Activated naive CD8-positive, alpha-beta T cell treated with anti-CD3 and anti-CD28 coated beads, Interleukin-2, amount 50 U/mL, for 24 hours (primary cell): ENCODE results near the gene RELN.

Source experiments
- ATAC-seq: fragments of 150-1000 bp; cut with Tn5 transposase; one replicate; pipeline ENCODE4 v1.10.0; 2021
- DNase-seq: peaks from one replicate; pipeline ENCODE4 v3.0.0; 2021
- H3K27ac Mint-ChIP-seq: one replicate; pipeline ENCODE4 v1.8.0; 2021; ENCODE audit warnings: mild to moderate bottlenecking, mixed read lengths
- H3K27me3 Mint-ChIP-seq: one replicate; pipeline ENCODE4 v1.8.0; 2021; ENCODE audit warnings: mixed read lengths
- H3K36me3 Mint-ChIP-seq: one replicate; pipeline ENCODE4 v1.8.0; 2021; ENCODE audit warnings: low read depth, mixed read lengths
- H3K4me1 Mint-ChIP-seq: one replicate; pipeline ENCODE4 v1.8.0; 2021; ENCODE audit warnings: mixed read lengths
- H3K4me3 Mint-ChIP-seq: one replicate; pipeline ENCODE4 v1.8.0; 2021; ENCODE audit warnings: mild to moderate bottlenecking, moderate library complexity, mixed read lengths
- H3K9me3 Mint-ChIP-seq: one replicate; pipeline ENCODE4 v1.8.0; 2021; ENCODE audit warnings: mixed read lengths

Gene RELN

GRCh38 chr7:103879411-103879810 lies 110.0 kb downstream of the RELN start:
- Mint-ChIP-seq H3K4me1 (no peaks in the 10 kb centered on the region), H3K36me3 (no peaks in the 10 kb centered on the region), H3K4me3 (no peak overlapping the region), H3K27me3 (peaks cover 2% of the 10 kb centered on the region), H3K9me3 (peaks cover 8% of the 10 kb centered on the region), H3K27ac (no peak overlapping the region)
- DNase-seq (no peak), ATAC-seq (no peak)

GRCh38 chr7:103877565-103877964 lies 111.9 kb downstream of the RELN start:
- H3K27me3 Mint-ChIP-seq, result no peaks in the 10 kb centered on the region

GRCh38 chr7:103875718-103876117 lies 113.7 kb downstream of the RELN start:
- no peak overlapping the region for H3K27ac Mint-ChIP-seq
- no peak for ATAC-seq
- no peaks in the 10 kb centered on the region for H3K36me3 Mint-ChIP-seq
- H3K4me1 Mint-ChIP-seq, result no peaks in the 10 kb centered on the region
- no peak overlapping the region for H3K4me3 Mint-ChIP-seq
- H3K9me3 Mint-ChIP-seq, result peaks cover 3% of the 10 kb centered on the region
- no peak for DNase-seq
- peaks cover 3% of the 10 kb centered on the region for H3K27me3 Mint-ChIP-seq

More at GRCh38 chr7:103877565-103877964, 111.9 kb downstream of the RELN start:
- no peaks in the 10 kb centered on the region for H3K36me3 Mint-ChIP-seq
- H3K4me3 Mint-ChIP-seq, result no peak overlapping the region
- no peak for ATAC-seq
- no peak for DNase-seq
- H3K4me1 Mint-ChIP-seq, result no peaks in the 10 kb centered on the region
- peaks cover 8% of the 10 kb centered on the region for H3K9me3 Mint-ChIP-seq
- H3K27ac Mint-ChIP-seq, result no peak overlapping the region

- Mint-ChIP-seq H3K36me3 (no peaks in the 10 kb centered on the region), H3K27me3 (peaks cover 3% of the 10 kb centered on the region), H3K4me1 (no peaks in the 10 kb centered on the region), H3K4me3 (no peak overlapping the region), H3K9me3 (no peaks in the 10 kb centered on the region), H3K27ac (no peak overlapping the region)
- ATAC-seq (no peak), DNase-seq (no peak)
Observed at GRCh38 chr7:103871473-103871872, 118.0 kb downstream of the RELN start.

GRCh38 chr7:103870664-103871063 lies 118.8 kb downstream of the RELN start:
- DNase-seq (no peak), ATAC-seq (no peak)
- Mint-ChIP-seq H3K27me3 (peaks cover 3% of the 10 kb centered on the region), H3K9me3 (no peaks in the 10 kb centered on the region), H3K4me3 (no peak overlapping the region), H3K36me3 (no peaks in the 10 kb centered on the region), H3K4me1 (no peaks in the 10 kb centered on the region), H3K27ac (no peak overlapping the region)

- Mint-ChIP-seq H3K4me1 (no peaks in the 10 kb centered on the region), H3K4me3 (no peak overlapping the region), H3K27ac (no peak overlapping the region), H3K9me3 (no peaks in the 10 kb centered on the region), H3K27me3 (peaks cover 3% of the 10 kb centered on the region), H3K36me3 (no peaks in the 10 kb centered on the region)
- DNase-seq (no peak), ATAC-seq (no peak)
Observed at GRCh38 chr7:103867874-103868273, 121.6 kb downstream of the RELN start.

- no peak for DNase-seq
- Mint-ChIP-seq H3K36me3 (no peaks in the 10 kb centered on the region), H3K4me3 (no peak overlapping the region), H3K27me3 (peaks cover 3% of the 10 kb centered on the region), H3K4me1 (no peaks in the 10 kb centered on the region), H3K9me3 (no peaks in the 10 kb centered on the region), H3K27ac (no peak overlapping the region)
- no peak for ATAC-seq
Observed at GRCh38 chr7:103866919-103867318, 122.5 kb downstream of the RELN start.

GRCh38 chr7:103865442-103865841 lies 124.0 kb downstream of the RELN start:
- no peak overlapping the region for H3K27ac Mint-ChIP-seq
- H3K36me3 Mint-ChIP-seq, result no peaks in the 10 kb centered on the region
- no peaks in the 10 kb centered on the region for H3K9me3 Mint-ChIP-seq
- H3K4me1 Mint-ChIP-seq, result no peaks in the 10 kb centered on the region
- no peak overlapping the region for H3K4me3 Mint-ChIP-seq
- H3K27me3 Mint-ChIP-seq, result no peaks in the 10 kb centered on the region
- DNase-seq (no peak), ATAC-seq (no peak)

GRCh38 chr7:103862302-103863035 lies 127.0 kb downstream of the RELN start:
- no peaks in the 10 kb centered on the region for H3K27me3 Mint-ChIP-seq
- no peak overlapping the region for H3K27ac Mint-ChIP-seq
- DNase-seq (no peak), ATAC-seq (no peak)
- no peaks in the 10 kb centered on the region for H3K4me1 Mint-ChIP-seq
- H3K4me3 Mint-ChIP-seq, result no peak overlapping the region
- H3K9me3 Mint-ChIP-seq, result no peaks in the 10 kb centered on the region
- no peaks in the 10 kb centered on the region for H3K36me3 Mint-ChIP-seq

- ATAC-seq (no peak), DNase-seq (no peak)
- no peaks in the 10 kb centered on the region for H3K4me1 Mint-ChIP-seq
- H3K9me3 Mint-ChIP-seq, result no peaks in the 10 kb centered on the region
- H3K27ac Mint-ChIP-seq, result no peak overlapping the region
- no peak overlapping the region for H3K4me3 Mint-ChIP-seq
- no peaks in the 10 kb centered on the region for H3K36me3 Mint-ChIP-seq
- no peaks in the 10 kb centered on the region for H3K27me3 Mint-ChIP-seq
Observed at GRCh38 chr7:103859709-103860108, 129.7 kb downstream of the RELN start.

GRCh38 chr7:103857435-103857834 lies 132.0 kb downstream of the RELN start:
- H3K4me1 Mint-ChIP-seq, result no peaks in the 10 kb centered on the region
- DNase-seq, result no peak

GRCh38 chr7:103856929-103857328 lies 132.5 kb downstream of the RELN start:
- DNase-seq, result no peak
- H3K27me3 Mint-ChIP-seq, result no peaks in the 10 kb centered on the region
- H3K27ac Mint-ChIP-seq, result no peak overlapping the region
- no peaks in the 10 kb centered on the region for H3K36me3 Mint-ChIP-seq
- no peak for ATAC-seq
- no peak overlapping the region for H3K4me3 Mint-ChIP-seq
- H3K9me3 Mint-ChIP-seq, result no peaks in the 10 kb centered on the region
- H3K4me1 Mint-ChIP-seq, result no peaks in the 10 kb centered on the region

More at GRCh38 chr7:103857435-103857834, 132.0 kb downstream of the RELN start:
- H3K4me3 Mint-ChIP-seq, result no peak overlapping the region
- no peaks in the 10 kb centered on the region for H3K36me3 Mint-ChIP-seq
- no peaks in the 10 kb centered on the region for H3K27me3 Mint-ChIP-seq
- no peak for ATAC-seq
- H3K27ac Mint-ChIP-seq, result no peak overlapping the region
- no peaks in the 10 kb centered on the region for H3K9me3 Mint-ChIP-seq

- H3K36me3 Mint-ChIP-seq, result no peaks in the 10 kb centered on the region
- DNase-seq (no peak), ATAC-seq (no peak)
- H3K27ac Mint-ChIP-seq, result no peak overlapping the region
- no peaks in the 10 kb centered on the region for H3K27me3 Mint-ChIP-seq
- no peak overlapping the region for H3K4me3 Mint-ChIP-seq
- no peaks in the 10 kb centered on the region for H3K4me1 Mint-ChIP-seq
- peaks cover 4% of the 10 kb centered on the region for H3K9me3 Mint-ChIP-seq
Observed at GRCh38 chr7:103855671-103856070, 133.8 kb downstream of the RELN start.

GRCh38 chr7:103854611-103855010 lies 134.8 kb downstream of the RELN start:
- Mint-ChIP-seq H3K27ac (no peak overlapping the region), H3K9me3 (peaks cover 8% of the 10 kb centered on the region), H3K36me3 (no peaks in the 10 kb centered on the region), H3K4me1 (no peaks in the 10 kb centered on the region), H3K4me3 (no peak overlapping the region), H3K27me3 (no peaks in the 10 kb centered on the region)
- ATAC-seq (no peak), DNase-seq (no peak)

- H3K4me3 Mint-ChIP-seq, result no peak overlapping the region
- ATAC-seq (no peak), DNase-seq (no peak)
- peaks cover 13% of the 10 kb centered on the region for H3K9me3 Mint-ChIP-seq
- H3K4me1 Mint-ChIP-seq, result no peaks in the 10 kb centered on the region
- H3K27ac Mint-ChIP-seq, result no peak overlapping the region
- H3K27me3 Mint-ChIP-seq, result no peaks in the 10 kb centered on the region
- no peaks in the 10 kb centered on the region for H3K36me3 Mint-ChIP-seq
Observed at GRCh38 chr7:103851357-103851756, 138.1 kb downstream of the RELN start.
